SK-N-SH (cell line): ENCODE data around the gene ARMC10. TPM values are rescaled to one million over a fixed set of nuclear protein-coding genes. Genes with fewer than 3 reads are reported as not detected.

Experiments
- CTCF ChIA-PET: fragments of 300-600, 350-600 bp; formaldehyde crosslinking; extraction: SDS; loops from one replicate; lab custom pipeline; 2021; lab: Yijun Ruan, JAX
- POLR2A ChIA-PET: fragments of 350-600 bp; sonication (Branson Sonifier 250); formaldehyde crosslinking; extraction: SDS; loops from one replicate; lab custom pipeline; 2020; ENCODE audit warnings: antibody characterized with exemption, inconsistent platforms; lab: Yijun Ruan, JAX
- DNase-seq: peaks from one replicate; pipeline ENCODE4 v3.0.0; 2012
- H2AFZ ChIP-seq: fragments of 200-600 bp; sonication (generic); 2 replicates; pipeline ENCODE4 v1.8.1; 2016; ENCODE audit warnings: antibody characterized with exemption, mild to moderate bottlenecking, low read depth
- H3F3A ChIP-seq: fragments of 200-600 bp; sonication (generic); replicated peaks from 2 replicates; pipeline ENCODE3; 2016; ENCODE audit warnings: antibody characterized with exemption, mild to moderate bottlenecking; ENCODE audit not compliant: insufficient read depth
- H3K27ac ChIP-seq, 2 experiments: fragments of 200-500 bp in 1 of 2; fragments of 200-600 bp in 1 of 2; sonication (Bioruptor generic) in 1 of 2; sonication (generic), shearing (Covaris generic) in 1 of 2; 2 replicates each; pipeline versions ENCODE4 v1.5.1 to v1.6.1; 2014 to 2016; ENCODE audit warnings: low read depth in 2 of 2, inconsistent platforms in 1 of 2, low read length in 1 of 2, mild to moderate bottlenecking in 1 of 2, mixed read lengths in 1 of 2
- H3K27me3 ChIP-seq: fragments of 200-600 bp; sonication (generic), shearing (Covaris generic); 2 replicates; pipeline ENCODE4 v1.6.1; 2016; ENCODE audit warnings: mixed run types; ENCODE audit not compliant: insufficient read depth
- H3K36me3 ChIP-seq, 2 experiments: fragments of 200-500 bp in 1 of 2; fragments of 200-600 bp in 1 of 2; sonication (Bioruptor generic) in 1 of 2; sonication (generic) in 1 of 2; replicated peaks in 1 of 2; 2 replicates each; pipeline versions ENCODE3 to v1.5.1; 2014 to 2016; ENCODE audit warnings: low read length in 1 of 2, mild to moderate bottlenecking in 1 of 2; ENCODE audit not compliant: insufficient read depth in 2 of 2, control insufficient read depth in 1 of 2
- H3K4me1 ChIP-seq, 2 experiments: fragments of 200-500 bp in 1 of 2; fragments of 200-600 bp in 1 of 2; sonication (Bioruptor generic) in 1 of 2; sonication (generic), shearing (Covaris generic) in 1 of 2; 2 replicates each; pipeline versions ENCODE4 v1.5.1 to v1.6.1; 2014 to 2016; ENCODE audit warnings: low read depth in 1 of 2, low read length in 1 of 2, mixed run types in 1 of 2; ENCODE audit not compliant: insufficient read depth in 2 of 2, control insufficient read depth in 1 of 2
- H3K4me2 ChIP-seq: fragments of 200-600 bp; sonication (generic), shearing (Covaris generic); 2 replicates; pipeline ENCODE4 v1.6.1; 2017; ENCODE audit warnings: mixed run types
- H3K4me3 ChIP-seq, 2 experiments: fragments of 200-500 bp in 1 of 2; fragments of 200-600 bp in 1 of 2; sonication (Bioruptor generic) in 1 of 2; sonication (generic), shearing (Covaris generic) in 1 of 2; 2 replicates each; pipeline versions ENCODE4 v1.5.1 to v1.8.1; 2014 to 2016; ENCODE audit warnings: low read depth in 2 of 2, inconsistent platforms in 1 of 2, low read length in 1 of 2, mild to moderate bottlenecking in 1 of 2, mixed read lengths in 1 of 2, moderate library complexity in 1 of 2
- H3K79me2 ChIP-seq: fragments of 200-600 bp; sonication (generic); 2 replicates; pipeline ENCODE4 v1.8.1; 2017; ENCODE audit warnings: mild to moderate bottlenecking; ENCODE audit not compliant: insufficient read depth
- H3K9ac ChIP-seq: fragments of 200-600 bp; sonication (generic); 2 replicates; pipeline ENCODE4 v1.6.1; 2017; ENCODE audit warnings: mixed run types
- H3K9me2 ChIP-seq: fragments of 200-600 bp; sonication (generic); 2 replicates; pipeline ENCODE4 v1.6.1; 2017; ENCODE audit warnings: mixed run types
- H3K9me3 ChIP-seq: fragments of 200-600 bp; sonication (generic); 2 replicates; pipeline ENCODE4 v1.6.1; 2017; ENCODE audit warnings: mixed run types, mild to moderate bottlenecking, moderate library complexity
- H4K20me1 ChIP-seq: fragments of 200-600 bp; sonication (generic); 2 replicates; pipeline ENCODE4 v1.6.1; 2017; ENCODE audit warnings: mild to moderate bottlenecking, mixed run types; ENCODE audit not compliant: insufficient read depth
- CTCF ChIP-seq: fragments of 200-600 bp; sonication (generic); IDR thresholded peaks from 2 replicates; pipeline ENCODE4 v1.6.1; 2017; ENCODE audit warnings: antibody characterized with exemption, mild to moderate bottlenecking, moderate library complexity
- ELF1 ChIP-seq: IDR thresholded peaks from 2 replicates; pipeline ENCODE4 v1.4.0; 2012
- EZH2phosphoT487 ChIP-seq: fragments of 200-600 bp; sonication (generic); IDR thresholded peaks from 2 replicates; pipeline ENCODE4 v1.6.1; 2017; ENCODE audit warnings: low read depth, mixed run types, mild to moderate bottlenecking, antibody characterized with exemption, moderate library complexity, borderline replicate concordance
- FOSL2 ChIP-seq: IDR thresholded peaks from 2 replicates; pipeline ENCODE4 v1.4.0; 2012; ENCODE audit warnings: low read depth, mild to moderate bottlenecking, moderate library complexity, borderline replicate concordance
- FOXJ3 ChIP-seq: sonication (generic); formaldehyde crosslinking; IDR thresholded peaks from 2 replicates; pipeline ENCODE4 v1.5.1; 2020; ENCODE audit warnings: mild to moderate bottlenecking, missing genetic modification reagents
- FOXM1 ChIP-seq: IDR thresholded peaks from 2 replicates; pipeline ENCODE4 v1.4.0; 2012; ENCODE audit warnings: low read depth, mild to moderate bottlenecking
- GABPA ChIP-seq: IDR thresholded peaks from 2 replicates; pipeline ENCODE4 v1.4.0; 2012; ENCODE audit warnings: low read depth, mild to moderate bottlenecking
- MAX ChIP-seq: IDR thresholded peaks from 2 replicates; pipeline ENCODE4 v1.4.0; 2012; ENCODE audit warnings: low read depth
- MEF2A ChIP-seq: IDR thresholded peaks from 2 replicates; pipeline ENCODE4 v1.4.0; 2012; ENCODE audit warnings: low read depth, borderline replicate concordance
- NFIC ChIP-seq: IDR thresholded peaks from 2 replicates; pipeline ENCODE4 v1.4.0; 2012; ENCODE audit warnings: borderline replicate concordance
- RCOR1 ChIP-seq: fragments of 150-350 bp; IDR thresholded peaks from 2 replicates; pipeline ENCODE4 v1.6.1; 2017; ENCODE audit warnings: antibody characterized with exemption, low read length
- SMC3 ChIP-seq: IDR thresholded peaks from 2 replicates; pipeline ENCODE4 v1.6.1; 2012; ENCODE audit warnings: low read depth, low read length, improper control_type of control experiment
- TAF1 ChIP-seq: IDR thresholded peaks from 2 replicates; pipeline ENCODE4 v1.6.1; 2012; ENCODE audit warnings: low read depth, mild to moderate bottlenecking, low read length, moderate library complexity, borderline replicate concordance
- USF2 ChIP-seq: fragments of 150-350 bp; IDR thresholded peaks from 2 replicates; pipeline ENCODE4 v1.6.1; 2017; ENCODE audit warnings: antibody characterized with exemption, low read length, low read depth, borderline replicate concordance
- YY1 ChIP-seq: IDR thresholded peaks from 2 replicates; pipeline ENCODE4 v1.4.0; 2012; ENCODE audit warnings: low read depth, mild to moderate bottlenecking
- ZBTB33 ChIP-seq: IDR thresholded peaks from 2 replicates; pipeline ENCODE4 v1.4.0; 2012; ENCODE audit warnings: low read depth, borderline replicate concordance
- WGBS: methylation state at CpG from one replicate; pipeline ENCODE4 v1.1.6; 2017; ENCODE audit warnings: low lambda C conversion rate; 5-methylcytosine and 5-hydroxymethylcytosine counted together
- polyA plus RNA-seq, 3 experiments: library from polyadenylated mRNA; depleted of rRNA; stranded (reverse); fragments of >200 nt; gene quantifications; 2 replicates each; pipeline ENCODE4 v1.2.3, GENCODE V29; 2012

ARMC10 gene
- polyA plus RNA-seq, 1 of the 3 experiments (the other 2 are of a cell fraction): 43.4 TPM

- H3K9me3 ChIP-seq: no peaks in the 10 kb centered on the region
- H3K4me1 ChIP-seq: peaks cover 0 to 8% of the 10 kb centered on the region in 2 experiments; a peak in 2 of 4 replicates
- ChIA-PET CTCF (interaction anchor here (0.9 kb wide), 1 partner anchor 25 kb away, joined by 3 read pairs; no protein-coding TSS in a partner anchor), POLR2A (interaction anchor here (1.1 kb wide), 1 partner anchor 10 kb away, joined by 3 read pairs; no protein-coding TSS in a partner anchor)
- H3K4me2 ChIP-seq: no peak overlapping the region
- TF ChIP-seq SMC3 (no peak), FOXM1 (no peak), ELF1 (no peak), MAX (no peak), CTCF (no peak), MEF2A (no peak), YY1 (no peak), ZBTB33 (no peak), FOXJ3 (CRISPR knock-in tag) (no peak), TAF1 (no peak), NFIC (no peak), FOSL2 (no peak), GABPA (no peak), EZH2phosphoT487 (no peak), USF2 (no peak), RCOR1 (no peak)
- no peaks in the 10 kb centered on the region for H3F3A ChIP-seq
- no peaks in the 10 kb centered on the region for H3K9me2 ChIP-seq
- H3K9ac ChIP-seq: no peak overlapping the region
- H2AFZ ChIP-seq: no peak overlapping the region
- H4K20me1 ChIP-seq: no peaks in the 10 kb centered on the region
- H3K36me3 ChIP-seq: peaks cover 0 to 8% of the 10 kb centered on the region in 2 experiments
- H3K27ac ChIP-seq: no peak overlapping the region
- peaks cover 52% of the 10 kb centered on the region for H3K79me2 ChIP-seq
- H3K27me3 ChIP-seq: no peaks in the 10 kb centered on the region
- H3K4me3 ChIP-seq: no peak overlapping the region
- DNase-seq: no peak
- 97% methylated on average over 2 of the region's 2 CpGs for WGBS
Observed at GRCh38 chr7:103140685-103141084, 65.7 kb downstream of the ARMC10 start.
